Frontal cortex (tissue), 4 donors: ENCODE results near the gene HIRA. TPM values are rescaled to one million over a fixed set of nuclear protein-coding genes. Genes with fewer than 3 reads are reported as not detected.
"Not testable (repeated sequence)": the region's sequence is repeated elsewhere in the genome, so short reads cannot be mapped to it uniquely, and the experiment has no call there.

Source experiments
- DNase-seq, 2 donors: peaks; one replicate each; pipeline ENCODE4 v3.0.0; 2012; ENCODE audit warnings: low spot score in 2 of 2
- FAIRE-seq: peaks from 2 replicates; lab custom pipeline; 2012; peaks lifted over from hg19 to GRCh38; lab: Jason Lieb, UNC
- total RNA-seq: library from RNA; depleted of rRNA; stranded (reverse); fragments of >200 nt; gene quantifications from one replicate; pipeline ENCODE4 v1.2.3, GENCODE V29; 2014
- donor health status: control.
- donor health status: control.
- donor health status: control.

Gene HIRA
- total RNA-seq, 1 donor from 2014 or later, result 21.6 TPM

GRCh38 chr22:19343470-19343869 lies 88.1 kb downstream of the HIRA start:
- no peak for FAIRE-seq
- DNase-seq, result no peak

GRCh38 chr22:19341500-19341899 lies 90.0 kb downstream of the HIRA start:
- FAIRE-seq (no peak), DNase-seq (no peak)

- FAIRE-seq (peak; percentile 81), DNase-seq (no peak)
Observed at GRCh38 chr22:19337137-19337536, 94.4 kb downstream of the HIRA start.

- no peak for DNase-seq
- FAIRE-seq, result no peak
Observed at GRCh38 chr22:19336133-19337075, 95.1 kb downstream of the HIRA start.

GRCh38 chr22:19331975-19332374 lies 99.6 kb downstream of the HIRA start:
- no peak for DNase-seq
- no peak for FAIRE-seq

GRCh38 chr22:19331474-19331873 lies 100.1 kb downstream of the HIRA start:
- no peak for DNase-seq
- no peak for FAIRE-seq

- DNase-seq, result no peak
- FAIRE-seq, result no peak
Observed at GRCh38 chr22:19330865-19331418, 100.6 kb downstream of the HIRA start.

- not testable (repeated sequence) for DNase-seq, FAIRE-seq
Observed at GRCh38 chr22:19330205-19330604, 101.3 kb downstream of the HIRA start.

GRCh38 chr22:19329454-19329853 lies 102.1 kb downstream of the HIRA start:
- FAIRE-seq, result no peak

GRCh38 chr22:19325296-19325948 lies 106.1 kb downstream of the HIRA start:
- DNase-seq (no peak), FAIRE-seq (no peak)

More at GRCh38 chr22:19329454-19329853, 102.1 kb downstream of the HIRA start:
- DNase-seq, result no peak

- FAIRE-seq, DNase-seq: not testable (repeated sequence)
Observed at GRCh38 chr22:19323420-19323819, 108.1 kb downstream of the HIRA start.

- DNase-seq (no peak), FAIRE-seq (no peak)
Observed at GRCh38 chr22:19321757-19322156, 109.8 kb downstream of the HIRA start.

- FAIRE-seq, DNase-seq: not testable (repeated sequence)
Observed at GRCh38 chr22:19320136-19320535, 111.4 kb downstream of the HIRA start.

GRCh38 chr22:19319281-19319680 lies 112.3 kb downstream of the HIRA start:
- DNase-seq (no peak), FAIRE-seq (no peak)

GRCh38 chr22:19317865-19318264 lies 113.7 kb downstream of the HIRA start:
- DNase-seq (no peak), FAIRE-seq (no peak)

- no peak for DNase-seq
- no peak for FAIRE-seq
Observed at GRCh38 chr22:19307872-19308271, 123.7 kb downstream of the HIRA start.

- not testable (repeated sequence) for FAIRE-seq, DNase-seq
Observed at GRCh38 chr22:19306535-19306934, 125.0 kb downstream of the HIRA start.

- FAIRE-seq, result no peak
Observed at GRCh38 chr22:19304547-19304946, 127.0 kb downstream of the HIRA start.

GRCh38 chr22:19303785-19304184 lies 127.7 kb downstream of the HIRA start:
- FAIRE-seq, result no peak
- DNase-seq, result no peak

More at GRCh38 chr22:19304547-19304946, 127.0 kb downstream of the HIRA start:
- no peak for DNase-seq

GRCh38 chr22:19295733-19296132 lies 135.8 kb downstream of the HIRA start:
- no peak for DNase-seq
- no peak for FAIRE-seq
